Mesenchymal stem cell (in vitro differentiated cells and primary cell): ENCODE measurements around the gene RAP1B.

Experiments used
- DNase-seq: peaks from one replicate; pipeline ENCODE4 v3.0.0-alpha.2; 2013
- H2AFZ ChIP-seq: one replicate; pipeline ENCODE4 v1.6.1; 2013; ENCODE audit warnings: low read depth, mild to moderate bottlenecking, control low read depth, inconsistent platforms, low read length, moderate library complexity
- H2AK5ac ChIP-seq: 2 replicates; pipeline ENCODE4 v1.6.1; 2013; ENCODE audit warnings: low read length, moderate library complexity, mild to moderate bottlenecking, inconsistent platforms; ENCODE audit not compliant: severe bottlenecking
- H2BK120ac ChIP-seq: one replicate; pipeline ENCODE4 v1.6.1; 2013; ENCODE audit warnings: low read depth, mild to moderate bottlenecking, inconsistent platforms, low read length, moderate library complexity
- H2BK12ac ChIP-seq, 2 experiments: one replicate each; pipeline ENCODE4 v1.6.1; 2013; ENCODE audit warnings: inconsistent platforms in 2 of 2, low read length in 2 of 2, mild to moderate bottlenecking in 2 of 2, moderate library complexity in 2 of 2, control low read depth in 1 of 2
- H2BK15ac ChIP-seq: one replicate; pipeline ENCODE4 v1.6.1; 2013; ENCODE audit warnings: mild to moderate bottlenecking, low read depth, inconsistent platforms; ENCODE audit not compliant: poor library complexity, severe bottlenecking
- H2BK5ac ChIP-seq: 2 replicates; pipeline ENCODE4 v1.6.1; 2013; ENCODE audit warnings: low read depth, mild to moderate bottlenecking, low read length, control low read depth, inconsistent platforms; ENCODE audit not compliant: poor library complexity, severe bottlenecking
- H3K14ac ChIP-seq, 2 experiments: one replicate each; pipeline ENCODE4 v1.6.1; 2013; ENCODE audit warnings: inconsistent platforms in 2 of 2, low read length in 2 of 2, control low read depth in 1 of 2, mild to moderate bottlenecking in 1 of 2, moderate library complexity in 1 of 2
- H3K18ac ChIP-seq, 2 experiments: one replicate each; pipeline ENCODE4 v1.6.1; 2013; ENCODE audit warnings: inconsistent platforms in 2 of 2, low read length in 2 of 2, control low read depth in 1 of 2, low read depth in 1 of 2, mild to moderate bottlenecking in 1 of 2
- H3K23ac ChIP-seq, 2 experiments: one replicate each; pipeline ENCODE4 v1.6.1; 2013; ENCODE audit warnings: inconsistent platforms in 2 of 2, low read length in 2 of 2, mild to moderate bottlenecking in 2 of 2, moderate library complexity in 2 of 2, control low read depth in 1 of 2
- H3K27ac ChIP-seq: 2 replicates; pipeline ENCODE4 v1.5.1; 2013; ENCODE audit warnings: mild to moderate bottlenecking, moderate library complexity, low read length, control low read depth, inconsistent platforms; ENCODE audit not compliant: poor library complexity, severe bottlenecking
- H3K27me3 ChIP-seq, 2 experiments: 2 replicates each; pipeline versions ENCODE4 v1.6.1 to v1.7.0; 2013; ENCODE audit warnings: low read length in 2 of 2, mild to moderate bottlenecking in 2 of 2, moderate library complexity in 2 of 2, control low read depth in 1 of 2, inconsistent platforms in 1 of 2; ENCODE audit not compliant: control insufficient read depth in 1 of 2, insufficient read depth in 1 of 2
- H3K36me3 ChIP-seq, 2 experiments: 2 replicates each; pipeline versions ENCODE4 v1.6.1 to v1.7.0; 2013; ENCODE audit warnings: low read length in 2 of 2, control low read depth in 1 of 2, inconsistent platforms in 1 of 2, low read depth in 1 of 2, mild to moderate bottlenecking in 1 of 2; ENCODE audit not compliant: insufficient read depth in 2 of 2, control insufficient read depth in 1 of 2
- H3K4ac ChIP-seq, 2 experiments: one replicate each; pipeline ENCODE4 v1.6.1; 2013; ENCODE audit warnings: inconsistent platforms in 2 of 2, low read length in 2 of 2, mild to moderate bottlenecking in 2 of 2, moderate library complexity in 2 of 2, control low read depth in 1 of 2, low read depth in 1 of 2
- H3K4me1 ChIP-seq: 2 replicates; pipeline ENCODE4 v1.6.1; 2013; ENCODE audit warnings: low read depth, low read length, control low read depth; ENCODE audit not compliant: control insufficient read depth, insufficient read depth
- H3K4me2 ChIP-seq: 2 replicates; pipeline ENCODE4 v1.6.1; 2013; ENCODE audit warnings: low read length, mild to moderate bottlenecking, inconsistent platforms; ENCODE audit not compliant: poor library complexity, severe bottlenecking
- H3K4me3 ChIP-seq, 2 experiments: 2 replicates each; pipeline versions ENCODE4 v1.5.1 to v1.7.0; 2013; ENCODE audit warnings: low read length in 2 of 2, mild to moderate bottlenecking in 2 of 2, control low read depth in 1 of 2, low read depth in 1 of 2; ENCODE audit not compliant: insufficient read depth in 1 of 2
- H3K79me1 ChIP-seq: replicated peaks from 2 replicates; pipeline ENCODE4 v1.6.1; 2013; ENCODE audit warnings: mild to moderate bottlenecking, control low read depth, low read length, inconsistent platforms; ENCODE audit not compliant: poor library complexity, severe bottlenecking
- H3K9ac ChIP-seq: 2 replicates; pipeline ENCODE4 v1.7.0; 2013; ENCODE audit warnings: mild to moderate bottlenecking, low read length, moderate library complexity
- H3K9me3 ChIP-seq: 2 replicates; pipeline ENCODE4 v1.7.0; 2013; ENCODE audit warnings: mild to moderate bottlenecking, low read length; ENCODE audit not compliant: control insufficient read depth
- H4K8ac ChIP-seq: one replicate; pipeline ENCODE4 v1.6.1; 2013; ENCODE audit warnings: inconsistent platforms, mild to moderate bottlenecking, low read length, moderate library complexity
- H4K91ac ChIP-seq: one replicate; pipeline ENCODE4 v1.6.1; 2013; ENCODE audit warnings: mild to moderate bottlenecking, low read length, inconsistent platforms
- WGBS: methylation state at CpG from one replicate; pipeline ENCODE4 v1.1.7; 2013; ENCODE audit warnings: mixed read lengths; 5-methylcytosine and 5-hydroxymethylcytosine counted together

Gene RAP1B

DNA sequence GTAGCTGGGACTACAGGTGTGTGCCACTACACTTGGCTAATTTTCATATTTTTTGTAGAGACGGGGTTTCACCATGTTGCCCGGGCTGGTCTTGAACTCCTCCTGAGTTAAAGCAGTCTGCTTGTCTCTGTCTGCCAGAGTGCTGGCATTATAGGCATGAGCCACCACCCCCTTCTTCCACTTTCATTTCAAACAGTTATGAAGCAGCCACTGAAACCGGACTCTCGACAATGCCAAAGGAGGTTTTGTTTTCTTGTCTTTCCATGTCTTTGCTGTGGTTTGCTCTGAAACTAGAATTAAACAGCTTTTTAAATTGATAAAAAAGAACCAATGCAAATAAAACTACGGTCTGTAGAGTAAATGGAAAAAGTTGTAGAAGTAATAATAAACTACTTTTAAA lies 30.4 kb downstream of the RAP1B start:
- peaks cover 5% of the 10 kb centered on the region for H3K4me1 ChIP-seq
- H2BK120ac ChIP-seq = no peak overlapping the region
- no peak overlapping the region for H2BK5ac ChIP-seq
- H3K18ac ChIP-seq = no peak overlapping the region
- no peak for DNase-seq
- no peak overlapping the region for H3K4ac ChIP-seq
- no peak overlapping the region for H4K8ac ChIP-seq
- no peak overlapping the region for H2BK15ac ChIP-seq
- no peak overlapping the region for H3K9ac ChIP-seq
- H2BK12ac ChIP-seq = no peak overlapping the region
- H3K23ac ChIP-seq = no peak overlapping the region
- no peaks in the 10 kb centered on the region for H3K27me3 ChIP-seq
- no peak overlapping the region for H2AK5ac ChIP-seq
- no peaks in the 10 kb centered on the region for H3K9me3 ChIP-seq
- H3K27ac ChIP-seq = no peak overlapping the region
- H3K79me1 ChIP-seq = no peaks in the 10 kb centered on the region
- peaks cover 10 to 23% of the 10 kb centered on the region in 2 experiments for H3K36me3 ChIP-seq
- no peak overlapping the region for H3K4me3 ChIP-seq
- H4K91ac ChIP-seq = no peak overlapping the region
- 50% methylated on average over 2 of the region's 5 CpGs for WGBS
- no peak overlapping the region for H3K4me2 ChIP-seq
- H3K14ac ChIP-seq = no peak overlapping the region
- H2AFZ ChIP-seq = no peak overlapping the region

DNA sequence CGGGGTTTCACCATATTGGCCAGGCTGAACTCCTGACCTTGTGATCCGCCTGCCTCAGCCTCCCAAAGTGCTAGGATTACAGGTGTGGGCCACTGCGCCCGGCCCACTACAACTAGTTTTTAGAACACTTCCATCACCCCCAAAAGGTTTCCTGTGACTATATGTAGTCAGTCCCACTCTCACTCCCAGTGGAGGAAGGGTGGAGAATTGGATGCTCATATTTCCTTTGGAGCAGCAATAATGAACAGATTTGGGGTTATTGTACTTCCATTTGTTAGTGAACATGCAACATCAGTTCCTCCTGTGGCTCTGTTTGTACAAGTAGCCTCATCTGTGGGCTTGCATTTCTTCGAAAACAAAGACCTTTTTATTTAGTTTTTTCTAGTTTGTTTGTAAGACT lies 35.8 kb downstream of the RAP1B start:
- no peak overlapping the region for H3K4ac ChIP-seq
- no peak overlapping the region for H2BK120ac ChIP-seq
- H3K23ac ChIP-seq = no peak overlapping the region
- no peak overlapping the region for H4K91ac ChIP-seq
- H2AK5ac ChIP-seq = no peak overlapping the region
- H2BK5ac ChIP-seq = no peak overlapping the region
- no peaks in the 10 kb centered on the region for H3K4me1 ChIP-seq
- H3K4me3 ChIP-seq = no peak overlapping the region
- H2BK15ac ChIP-seq = no peak overlapping the region
- H4K8ac ChIP-seq = no peak overlapping the region
- H3K14ac ChIP-seq = no peak overlapping the region
- H3K79me1 ChIP-seq = peaks cover 7% of the 10 kb centered on the region
- no peak for DNase-seq
- H3K36me3 ChIP-seq = peaks cover 10 to 43% of the 10 kb centered on the region in 2 experiments
- H3K9me3 ChIP-seq = no peaks in the 10 kb centered on the region
- no peak overlapping the region for H3K18ac ChIP-seq
- no peak overlapping the region for H3K27ac ChIP-seq
- H2BK12ac ChIP-seq = no peak overlapping the region
- no peak overlapping the region for H2AFZ ChIP-seq
- 100% methylated on average over 2 of the region's 5 CpGs for WGBS
- H3K27me3 ChIP-seq = no peaks in the 10 kb centered on the region
- no peak overlapping the region for H3K9ac ChIP-seq
- H3K4me2 ChIP-seq = no peak overlapping the region

DNA sequence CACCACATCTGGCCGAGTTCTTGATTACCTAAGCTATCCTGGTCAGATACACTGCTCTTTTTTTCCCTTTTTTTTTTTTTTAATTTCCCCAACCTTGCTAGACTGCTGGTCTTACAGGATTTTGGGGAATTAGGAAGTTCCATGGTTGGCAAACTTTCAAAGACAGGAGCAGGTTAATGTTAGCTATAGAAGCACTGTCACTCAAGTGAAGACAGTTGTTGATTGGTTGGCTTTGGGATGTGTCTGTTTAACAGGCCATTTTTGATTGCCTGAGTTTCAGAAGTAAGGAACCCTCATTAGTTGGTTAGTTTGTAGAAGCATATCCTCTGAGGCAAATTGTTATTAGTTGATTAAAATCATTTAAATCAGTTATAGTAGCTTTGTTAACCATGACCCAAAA lies 36.8 kb downstream of the RAP1B start:
- Histone ChIP-seq H3K4ac (no peak overlapping the region), H2AK5ac (no peak overlapping the region), H2BK15ac (no peak overlapping the region), H3K4me2 (no peak overlapping the region), H3K4me1 (no peaks in the 10 kb centered on the region), H2BK12ac (no peak overlapping the region), H2BK120ac (no peak overlapping the region), H4K91ac (no peak overlapping the region), H3K79me1 (peaks cover 11% of the 10 kb centered on the region), H3K9ac (no peak overlapping the region), H3K27ac (no peak overlapping the region), H3K4me3 (no peak overlapping the region), H3K18ac (no peak overlapping the region), H3K36me3 (peaks cover 15 to 48% of the 10 kb centered on the region in 2 experiments), H3K9me3 (no peaks in the 10 kb centered on the region), H3K27me3 (no peaks in the 10 kb centered on the region), H3K14ac (no peak overlapping the region), H4K8ac (no peak overlapping the region), H2BK5ac (no peak overlapping the region), H2AFZ (no peak overlapping the region), H3K23ac (no peak overlapping the region)
- no CpG with 5 or more reads among the region's 1 CpG for WGBS
- DNase-seq = no peak

DNA sequence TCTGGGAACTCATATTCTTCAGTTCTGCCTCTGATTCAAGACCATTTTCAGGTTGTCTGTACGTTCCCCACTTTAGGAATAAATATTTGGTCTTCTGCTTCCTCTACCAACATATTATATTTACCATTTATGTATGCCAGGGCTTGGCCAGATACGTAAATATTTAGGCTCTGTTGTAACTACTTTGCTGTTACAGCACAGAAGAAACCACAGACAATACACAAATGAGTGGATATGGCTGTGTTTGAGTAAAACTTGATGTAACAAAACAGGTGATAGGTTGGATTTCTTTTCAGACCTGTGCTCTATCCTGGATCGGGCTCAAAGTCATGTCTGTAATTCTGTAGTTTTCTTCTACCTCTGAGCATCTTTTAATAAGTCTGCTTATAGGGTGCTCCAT lies 37.5 kb downstream of the RAP1B start:
- peaks cover 11% of the 10 kb centered on the region for H3K79me1 ChIP-seq
- H4K91ac ChIP-seq = no peak overlapping the region
- no peak overlapping the region for H4K8ac ChIP-seq
- H3K4me3 ChIP-seq = no peak overlapping the region
- no peak overlapping the region for H3K14ac ChIP-seq
- no peak overlapping the region for H2BK5ac ChIP-seq
- H3K36me3 ChIP-seq = peaks cover 15 to 55% of the 10 kb centered on the region in 2 experiments
- no peak overlapping the region for H2BK15ac ChIP-seq
- no peaks in the 10 kb centered on the region for H3K27me3 ChIP-seq
- H3K4me2 ChIP-seq = no peak overlapping the region
- no peak overlapping the region for H3K18ac ChIP-seq
- no peak overlapping the region for H3K27ac ChIP-seq
- DNase-seq = peak; percentile 71
- H2BK120ac ChIP-seq = no peak overlapping the region
- H3K4ac ChIP-seq = no peak overlapping the region
- no peak overlapping the region for H2AFZ ChIP-seq
- no peak overlapping the region for H2AK5ac ChIP-seq
- no peak overlapping the region for H3K23ac ChIP-seq
- 50% methylated on average over 1 of the region's 3 CpGs for WGBS
- no peaks in the 10 kb centered on the region for H3K4me1 ChIP-seq
- no peak overlapping the region for H2BK12ac ChIP-seq
- no peaks in the 10 kb centered on the region for H3K9me3 ChIP-seq
- no peak overlapping the region for H3K9ac ChIP-seq
